Measurements from ENCODE around the gene MVP. TPM values are rescaled to one million over a fixed set of nuclear protein-coding genes. Genes with fewer than 3 reads are reported as not detected.

Gene MVP
- total RNA-seq, 6 experiments from 2014 or later = 37.4 to 112 (median 77.8) TPM

GRCh38 chr16:29893553-29893952 is 73.3 kb downstream of the MVP start:
- 94% methylated on average over 2 of the region's 3 CpGs for WGBS (ENCODE audit: insufficient coverage, low coverage, low lambda C conversion rate, missing lambda C conversion rate)
- no peak overlapping the region for H3K27ac ChIP-seq

DNA sequence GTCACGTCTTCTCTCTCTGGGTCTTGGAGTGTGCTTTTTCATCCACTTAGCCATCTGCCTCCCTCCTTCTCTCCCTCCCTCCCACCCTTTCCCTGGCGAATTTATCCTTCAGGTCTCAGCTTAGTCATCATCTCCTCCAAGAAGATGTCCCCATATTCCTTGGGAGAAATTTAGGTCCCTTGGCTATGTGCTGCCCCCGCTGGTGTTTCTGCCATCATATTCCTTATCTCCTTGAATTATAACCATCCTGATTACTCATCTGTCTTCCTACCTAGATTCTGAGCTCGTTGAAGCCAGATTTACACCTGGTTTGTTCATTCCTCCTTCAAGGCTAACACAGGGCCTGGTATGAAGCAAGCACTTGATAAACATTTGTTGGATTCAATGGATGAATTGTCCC is 74.1 kb downstream of the MVP start:
- TF ChIP-seq POLR2A (IDR thresholded peaks at IDR 0.05) = no peak
- TF ChIP-seq CTCF (IDR thresholded peaks at IDR 0.05) = no peak
- intact Hi-C loops (cut with DNase I) = no loop called here
- H3K4me1 ChIP-seq = no peaks in the 10 kb centered on the region
- no peak for ATAC-seq
- H3K27me3 ChIP-seq = no peaks in the 10 kb centered on the region
- no peak for DNase-seq
- H3K27ac ChIP-seq = no peak overlapping the region
- H3K4me3 ChIP-seq = no peak overlapping the region
- no peaks in the 10 kb centered on the region for H3K36me3 ChIP-seq
- 47% methylated on average over 3 of the region's 4 CpGs for WGBS (ENCODE audit: insufficient coverage, low coverage, low lambda C conversion rate, missing lambda C conversion rate)
- H3K9me3 ChIP-seq = no peaks in the 10 kb centered on the region

More at GRCh38 chr16:29893553-29893952, 73.3 kb downstream of the MVP start:
- Histone ChIP-seq H3K9me3 (no peaks in the 10 kb centered on the region), H3K36me3 (no peaks in the 10 kb centered on the region), H3K27me3 (no peaks in the 10 kb centered on the region), H3K4me3 (no peak overlapping the region), H3K4me1 (no peaks in the 10 kb centered on the region)
- intact Hi-C loops (cut with DNase I) = no loop called here
- DNase-seq (no peak), ATAC-seq (no peak)
- TF ChIP-seq POLR2A (IDR thresholded peaks at IDR 0.05) = no peak
- TF ChIP-seq CTCF (IDR thresholded peaks at IDR 0.05) = no peak

DNA sequence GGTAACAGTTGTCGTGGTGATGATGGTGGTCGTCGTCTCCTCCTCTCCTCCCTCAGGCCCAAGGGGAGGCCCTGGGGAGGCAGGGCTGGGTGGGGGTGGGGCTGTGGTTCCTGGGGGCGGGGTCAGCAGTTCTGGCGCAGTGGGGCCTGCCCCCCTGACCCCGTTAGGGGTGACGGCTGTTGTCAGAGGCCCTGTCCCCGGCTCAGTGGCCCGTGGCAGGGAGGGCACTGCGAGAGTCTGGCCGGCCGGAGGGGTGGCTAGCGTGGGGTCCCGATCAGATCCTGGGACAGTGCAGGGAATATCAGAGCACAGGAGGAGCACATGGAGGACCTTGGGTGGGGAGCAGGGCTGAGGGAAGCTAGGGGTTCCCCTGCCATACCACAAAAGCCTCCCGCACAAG is 76.6 kb downstream of the MVP start:
- no peak for ATAC-seq
- intact Hi-C loops (cut with DNase I) = no loop called here

DNA sequence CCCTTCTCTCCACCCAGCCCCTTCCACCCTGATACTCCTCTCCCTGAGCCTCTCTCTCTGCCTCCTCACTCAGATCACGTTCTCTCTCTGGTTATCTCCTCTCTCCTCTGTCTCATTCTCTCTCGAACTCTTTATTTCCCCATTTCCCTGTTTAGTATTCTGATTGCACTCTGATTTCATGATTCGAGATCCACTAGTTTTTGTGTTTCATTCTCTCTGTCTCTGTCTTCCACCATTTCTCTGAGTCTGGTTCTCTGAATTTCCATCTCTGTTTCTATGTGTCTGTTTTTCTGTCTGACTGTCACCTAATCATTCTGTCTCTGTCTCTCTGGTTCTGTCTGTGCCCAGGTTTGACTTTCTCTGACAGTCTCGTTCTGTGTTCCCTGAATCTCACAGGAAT is 77.1 kb downstream of the MVP start:
- H3K9me3 ChIP-seq = no peaks in the 10 kb centered on the region
- DNase-seq (no peak), ATAC-seq (no peak)
- H3K4me3 ChIP-seq = no peak overlapping the region
- H3K4me1 ChIP-seq = no peaks in the 10 kb centered on the region
- H3K36me3 ChIP-seq = no peaks in the 10 kb centered on the region
- no peaks in the 10 kb centered on the region for H3K27me3 ChIP-seq
- intact Hi-C loops (cut with DNase I) = no loop called here
- WGBS (ENCODE audit: insufficient coverage, low coverage, low lambda C conversion rate, missing lambda C conversion rate) = 25% methylated on average over 4 of the region's 4 CpGs
- TF ChIP-seq POLR2A (IDR thresholded peaks at IDR 0.05) (no peak), CTCF (IDR thresholded peaks at IDR 0.05) (no peak)
- no peak overlapping the region for H3K27ac ChIP-seq

More for the DNA sequence above, 76.6 kb downstream of the MVP start:
- Histone ChIP-seq H3K9me3 (no peaks in the 10 kb centered on the region), H3K27ac (no peak overlapping the region), H3K4me1 (no peaks in the 10 kb centered on the region), H3K36me3 (no peaks in the 10 kb centered on the region), H3K27me3 (no peaks in the 10 kb centered on the region), H3K4me3 (no peak overlapping the region)
- TF ChIP-seq CTCF (IDR thresholded peaks at IDR 0.05) (no peak), POLR2A (IDR thresholded peaks at IDR 0.05) (no peak)
- DNase-seq = no peak
- WGBS (ENCODE audit: insufficient coverage, low coverage, low lambda C conversion rate, missing lambda C conversion rate) = 35% methylated on average over 5 of the region's 15 CpGs

Small RNA genes within 50 kb of the gene (small RNA-seq; reads per million reads assigned to genes)
- gene AC009133.6 = 0 reads per million in 2 experiments
- gene AC120114.4 = 0 reads per million in 2 experiments

Other genes starting within 250 kb of the MVP start
- 1 to 10 TPM in 4 of 6 experiments, under 1 TPM in 2; 0.60 to 3.3 (median 1.4) TPM for gene SPN, start 157.2 kb upstream of the MVP start, total RNA-seq
- gene QPRT, start 141.3 kb upstream of the MVP start, total RNA-seq = 100 to 1,000 TPM in 5 of 6 experiments, 10 to 100 TPM in 1; 95.2 to 154 (median 128) TPM
- 1 to 10 TPM in 1 of 6 experiments, under 1 TPM in 5; 0.40 to 1.2 (median 0.66) TPM for gene C16orf54, start 74.5 kb upstream of the MVP start, total RNA-seq
- 1 to 10 TPM in 4 of 6 experiments, under 1 TPM in 2; 0.06 to 3.1 (median 1.1) TPM for gene ZG16, start 42.2 kb upstream of the MVP start, total RNA-seq
- gene KIF22, start 29.7 kb upstream of the MVP start, total RNA-seq = 10 to 100 TPM in 5 of 6 experiments, 1 to 10 TPM in 1; 9.8 to 27.1 (median 24.7) TPM
- 100 to 1,000 TPM in 1 of 6 experiments, 10 to 100 TPM in 5; 42.9 to 106 (median 60.7) TPM for gene MAZ, start 13.9 kb upstream of the MVP start, total RNA-seq
- under 1 TPM in 4 of 6 experiments, not detected in 2; 0.15 to 0.98 (median 0.51) TPM for gene PRRT2, start 8.3 kb upstream of the MVP start, total RNA-seq
- 10 to 100 TPM in 5 of 6 experiments, 1 to 10 TPM in 1; 8.5 to 26.1 (median 11.5) TPM for gene PAGR1, start 4.3 kb upstream of the MVP start, total RNA-seq
- 10 to 100 TPM; 35.1 to 96.6 (median 58.2) TPM for gene CDIPT, start 42.8 kb downstream of the MVP start, total RNA-seq
- under 1 TPM; 0.15 to 0.56 (median 0.32) TPM for gene SEZ6L2, start 79.1 kb downstream of the MVP start, total RNA-seq
- gene ASPHD1, start 80.0 kb downstream of the MVP start, total RNA-seq = under 1 TPM in 2 of 6 experiments, not detected in 4; 0.38 to 0.50 TPM
- 10 to 100 TPM in 1 of 6 experiments, 1 to 10 TPM in 5; 5.4 to 13.5 (median 7.2) TPM for gene KCTD13, start 105.8 kb downstream of the MVP start, total RNA-seq
- 10 to 100 TPM; 49.9 to 75.9 (median 57.1) TPM for gene TMEM219, start 141.6 kb downstream of the MVP start, total RNA-seq
- 10 to 100 TPM; 15.8 to 19.6 (median 17.2) TPM for gene TAOK2, start 153.4 kb downstream of the MVP start, total RNA-seq
- 10 to 100 TPM in 2 of 6 experiments, 1 to 10 TPM in 4; 5.2 to 12.9 (median 9.0) TPM for gene HIRIP3, start 175.2 kb downstream of the MVP start, total RNA-seq
- 10 to 100 TPM; 22.3 to 45.8 (median 33.2) TPM for gene INO80E, start 175.8 kb downstream of the MVP start, total RNA-seq
- gene DOC2A, start 190.6 kb downstream of the MVP start, total RNA-seq = under 1 TPM in 3 of 6 experiments, not detected in 3; 0.16 to 0.66 (median 0.33) TPM
- not detected for gene C16orf92, start 202.7 kb downstream of the MVP start, total RNA-seq
- gene TLCD3B, start 210.8 kb downstream of the MVP start, total RNA-seq = not detected
- gene ALDOA, start 245.3 kb downstream of the MVP start, total RNA-seq = 100 to 1,000 TPM; 113 to 580 (median 345) TPM